T-helper 2 cell treated with Interferon-gamma antibody and Interleukin-4, amounts not matched to agents 100 ng/mL and 5 ng/mL, for 36 hours (primary cell): ENCODE results near the gene CCDC106. TPM values are rescaled to one million over a fixed set of nuclear protein-coding genes. Genes with fewer than 3 reads are reported as not detected.

Experiments
- intact Hi-C: fragments of 100-400 bp; cut with micrococcal nuclease; formaldehyde crosslinking; loops from one replicate; pipeline ENCODE4 v1.15.1; 2023
- total RNA-seq: library from RNA; stranded (reverse); gene quantifications from 2 replicates; pipeline ENCODE4 v1.2.3, GENCODE V29; 2022

The CCDC106 gene
- total RNA-seq, 1 donor from 2014 or later, result 7.0 TPM

DNA sequence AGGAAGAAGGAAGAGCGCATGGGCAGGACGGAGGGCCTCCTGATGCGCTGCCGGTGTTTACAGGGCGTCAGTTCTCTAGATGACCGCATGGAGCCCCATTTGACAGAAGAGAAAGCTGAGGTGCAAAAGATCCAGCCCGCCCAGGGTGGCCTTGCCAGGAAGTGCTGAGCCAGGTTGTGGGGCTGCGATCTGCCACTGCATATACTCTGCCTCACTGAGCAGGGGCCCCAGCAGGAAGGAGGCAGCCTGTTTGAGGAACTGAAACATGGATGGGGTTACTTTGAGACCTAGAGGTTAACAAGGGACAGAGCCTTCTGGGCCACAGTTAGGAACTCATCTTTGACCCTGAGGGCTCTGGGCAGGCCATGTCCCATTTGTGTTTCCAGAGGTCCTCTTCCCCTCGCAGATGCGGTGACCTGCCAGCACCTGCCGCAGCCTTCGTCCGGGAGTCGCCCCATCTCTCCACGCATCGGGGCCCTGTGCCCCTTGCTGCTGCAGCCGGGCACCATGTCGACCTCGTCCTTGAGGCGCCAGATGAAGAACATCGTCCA, 30.2 kb downstream of the CCDC106 start:
- intact Hi-C loops, result no loop called here

DNA sequence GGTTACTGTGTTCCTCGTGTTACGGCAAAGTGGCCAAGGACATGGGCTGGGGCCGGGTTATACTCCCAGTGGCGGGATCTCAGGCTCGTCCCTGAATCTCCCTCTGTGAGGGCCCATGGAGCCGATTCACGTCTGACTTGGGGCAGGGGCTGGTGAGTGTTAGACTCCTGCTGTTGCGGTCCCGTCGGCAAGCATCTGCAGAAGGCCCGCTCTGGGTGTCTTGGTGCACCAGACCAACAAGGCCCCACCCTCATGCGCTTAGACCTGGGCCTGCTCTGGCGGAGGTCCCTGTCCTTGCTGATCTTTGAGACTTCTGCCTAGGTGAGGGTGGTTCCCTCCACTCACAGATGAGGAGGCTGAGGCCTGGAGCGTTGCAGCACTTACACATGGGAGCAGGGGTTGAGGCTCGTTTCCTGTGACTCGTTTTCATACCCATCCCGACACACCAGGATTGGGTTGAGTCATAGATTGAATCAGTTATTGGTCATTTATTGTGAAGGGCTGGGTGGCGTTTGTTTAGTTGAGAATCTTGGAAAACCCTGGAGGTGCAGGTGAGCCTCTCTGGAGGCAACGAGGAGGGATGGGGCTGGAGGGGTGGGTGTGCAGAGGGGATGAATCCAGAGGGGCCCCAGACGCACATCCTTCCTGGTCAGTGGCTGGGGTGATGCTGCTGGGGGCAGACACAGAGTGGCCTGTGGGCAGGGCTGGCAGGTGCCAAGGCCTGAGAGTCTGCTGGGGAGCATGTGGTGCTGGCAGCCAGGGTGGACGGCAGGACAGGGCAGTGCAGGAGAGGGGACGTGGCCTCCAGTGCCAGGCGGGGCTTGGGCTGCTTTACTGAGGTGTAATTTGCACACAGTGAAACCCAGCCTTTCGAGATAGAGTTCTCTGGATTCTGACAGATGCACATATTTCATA, 31.6 kb downstream of the CCDC106 start:
- intact Hi-C loops, result no loop called here

DNA sequence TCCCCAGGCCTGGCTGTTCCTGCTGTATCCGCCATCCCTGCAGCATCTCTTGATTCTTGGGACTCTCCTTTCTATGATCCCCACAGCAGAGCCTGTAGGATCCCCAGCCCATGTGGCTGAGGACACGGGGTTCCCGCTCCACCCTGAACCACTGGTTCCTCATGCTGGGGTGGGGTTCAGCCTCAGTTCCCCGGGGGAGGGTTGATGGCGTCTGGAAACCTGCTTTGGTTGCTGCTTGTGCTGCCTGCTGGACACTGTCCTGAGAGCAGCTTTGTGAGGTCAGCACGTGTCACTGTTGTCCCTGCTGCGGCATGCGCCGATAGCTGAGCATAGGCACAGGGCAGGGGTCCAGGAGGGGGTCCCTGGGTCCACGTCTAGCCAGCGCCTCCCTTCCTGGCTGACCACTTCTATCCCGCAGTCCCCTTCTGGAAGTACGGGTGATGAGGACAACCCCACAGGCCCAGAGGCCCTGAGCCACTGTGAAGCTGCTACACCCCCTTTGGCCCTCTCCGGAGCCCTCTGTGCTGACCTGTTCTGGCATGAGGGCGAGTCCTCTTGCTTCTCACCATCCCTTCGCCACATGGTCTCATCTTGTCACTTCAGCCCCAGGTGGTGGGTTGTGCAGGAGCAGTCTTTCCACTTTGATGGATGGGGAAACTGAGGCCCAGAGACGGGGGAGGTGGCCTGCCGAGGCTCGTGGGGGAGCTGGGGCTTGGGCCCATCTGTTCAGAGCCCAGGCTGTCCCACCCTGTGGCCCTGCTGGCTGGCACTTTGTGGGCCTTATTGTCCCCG, 32.5 kb downstream of the CCDC106 start:
- intact Hi-C loops, result no loop called here

DNA sequence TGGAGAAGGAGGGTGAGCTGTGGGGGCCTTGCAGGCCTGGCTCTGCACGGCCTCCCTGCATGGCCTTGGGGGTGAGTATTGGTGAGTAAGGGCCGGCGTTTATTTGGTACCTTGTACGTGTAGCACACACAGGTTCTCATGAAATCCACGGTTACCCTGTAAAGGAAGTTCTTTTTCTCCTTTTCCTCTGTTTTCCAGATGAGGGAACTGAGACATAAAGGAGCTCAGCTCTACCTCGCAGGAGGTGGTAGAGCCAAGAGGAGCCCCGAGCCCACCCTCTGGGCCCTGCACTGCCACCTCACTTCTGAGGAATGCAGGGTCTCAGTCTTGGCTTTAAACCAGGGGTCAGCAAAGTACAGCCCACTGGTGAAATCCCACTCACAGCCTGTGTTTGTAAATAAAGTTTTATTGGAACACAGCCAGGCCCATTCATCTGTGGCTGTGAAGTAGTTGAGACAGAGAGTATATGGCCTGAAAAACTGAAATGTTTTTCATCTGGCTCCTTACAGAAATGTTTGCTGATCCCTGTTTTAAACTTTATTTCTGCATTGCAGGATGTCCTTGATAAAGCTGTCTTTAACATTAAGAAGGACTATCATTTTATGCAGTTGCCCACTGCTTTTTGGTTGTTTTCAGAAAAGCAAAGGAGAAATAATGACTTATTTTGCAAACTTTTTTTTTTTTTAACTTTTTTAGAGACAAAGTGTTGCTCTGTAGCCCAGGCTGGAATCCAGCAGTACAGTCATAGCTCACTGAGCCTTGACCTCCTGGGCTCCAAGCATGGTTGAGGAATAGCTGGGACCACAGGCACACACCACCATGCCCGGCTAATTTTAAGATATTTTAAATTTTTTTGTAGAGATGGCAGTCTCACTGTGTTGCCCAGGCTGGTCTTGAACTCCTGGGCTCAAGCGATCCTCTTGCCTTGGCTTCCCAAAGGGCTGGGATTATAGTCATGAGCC, 33.4 kb downstream of the CCDC106 start:
- intact Hi-C loops, result no loop called here

DNA sequence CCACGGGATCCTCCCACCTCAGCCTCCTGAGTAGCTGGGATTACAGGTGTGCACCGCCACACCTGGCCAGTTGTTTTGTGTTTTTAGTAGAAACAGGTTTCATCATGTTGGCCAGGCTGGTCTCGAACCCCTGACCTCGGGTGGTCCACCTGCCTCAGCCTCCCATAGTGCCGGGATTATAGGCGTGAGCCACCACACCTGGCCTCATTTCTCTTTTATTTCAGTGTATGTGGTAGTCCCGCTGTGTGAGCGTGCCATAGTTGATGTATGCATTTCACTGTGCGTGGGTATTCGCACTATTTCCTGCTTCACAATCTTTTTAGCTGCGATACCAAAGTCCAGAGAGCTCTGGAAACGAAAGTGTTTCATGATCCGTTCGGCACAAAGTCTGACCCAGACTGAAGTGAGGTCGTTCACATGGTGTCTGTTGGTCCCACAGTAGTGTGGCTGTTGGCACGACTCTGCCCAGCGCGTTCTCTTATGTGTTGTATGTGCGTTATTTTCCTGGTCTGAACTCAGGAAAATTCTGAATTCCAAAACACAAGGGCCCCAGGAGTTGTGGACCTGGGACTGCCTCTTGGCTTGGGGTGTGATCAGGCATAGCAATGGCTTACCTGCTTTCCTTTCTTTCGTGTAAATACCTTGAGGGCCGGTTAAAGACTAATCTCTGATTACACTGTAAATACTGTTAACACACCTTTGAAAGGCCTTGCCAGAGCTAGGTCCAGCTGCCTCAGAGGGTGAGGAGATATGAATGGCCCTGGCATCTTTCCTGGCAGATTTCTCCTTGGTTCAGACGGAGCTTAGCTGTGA, 35.6 kb downstream of the CCDC106 start:
- intact Hi-C loops, result no loop called here

DNA sequence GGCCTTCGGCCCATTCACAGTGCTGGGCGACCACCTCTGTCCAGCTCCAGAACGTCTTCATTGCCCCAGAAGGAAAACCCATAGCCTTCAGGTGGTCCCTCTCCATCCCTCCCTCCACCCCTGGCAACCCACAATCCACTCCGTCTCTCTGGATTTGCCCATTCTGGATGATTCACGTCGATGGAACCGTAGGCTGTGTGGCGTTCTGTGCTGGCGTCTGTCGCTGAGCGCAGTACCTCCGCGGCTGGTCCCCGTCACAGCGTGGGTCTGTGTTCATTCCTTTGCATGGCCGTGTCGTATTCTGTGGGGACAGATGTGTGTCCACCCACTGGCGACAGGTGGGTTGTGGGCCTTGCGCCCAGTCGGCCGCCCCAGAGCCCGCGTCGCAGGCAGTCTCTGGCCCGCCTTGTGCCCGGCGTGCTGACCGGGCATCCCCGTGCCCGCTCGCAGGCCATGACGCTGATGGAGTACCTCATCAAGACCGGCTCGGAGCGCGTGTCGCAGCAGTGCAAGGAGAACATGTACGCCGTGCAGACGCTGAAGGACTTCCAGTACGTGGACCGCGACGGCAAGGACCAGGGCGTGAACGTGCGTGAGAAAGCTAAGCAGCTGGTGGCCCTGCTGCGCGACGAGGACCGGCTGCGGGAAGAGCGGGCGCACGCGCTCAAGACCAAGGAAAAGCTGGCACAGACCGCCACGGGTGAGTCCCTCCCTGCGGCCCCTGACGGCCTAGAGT, 37.1 kb downstream of the CCDC106 start:
- intact Hi-C loops, result no loop called here

DNA sequence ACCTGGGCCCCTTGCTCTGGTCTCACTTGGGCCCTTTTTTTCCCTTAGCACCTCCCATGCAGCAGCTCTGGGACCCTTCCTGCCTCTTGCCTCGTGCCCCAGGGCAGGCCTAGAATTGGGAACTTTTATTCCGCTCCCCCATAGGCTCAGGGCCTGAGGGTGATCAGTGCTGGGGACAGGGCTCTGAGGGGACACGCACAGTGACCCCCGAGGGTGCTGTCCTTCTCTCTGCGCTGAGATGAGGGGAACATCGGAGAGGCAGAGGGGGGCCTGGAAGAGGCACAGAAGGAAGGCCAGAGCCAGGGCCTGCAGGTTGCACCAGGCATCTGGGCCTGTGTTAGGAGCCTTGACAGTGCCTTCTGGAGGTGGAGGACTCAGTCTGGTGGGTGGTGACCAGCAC, 37.8 kb downstream of the CCDC106 start:
- intact Hi-C loops, result no loop called here

DNA sequence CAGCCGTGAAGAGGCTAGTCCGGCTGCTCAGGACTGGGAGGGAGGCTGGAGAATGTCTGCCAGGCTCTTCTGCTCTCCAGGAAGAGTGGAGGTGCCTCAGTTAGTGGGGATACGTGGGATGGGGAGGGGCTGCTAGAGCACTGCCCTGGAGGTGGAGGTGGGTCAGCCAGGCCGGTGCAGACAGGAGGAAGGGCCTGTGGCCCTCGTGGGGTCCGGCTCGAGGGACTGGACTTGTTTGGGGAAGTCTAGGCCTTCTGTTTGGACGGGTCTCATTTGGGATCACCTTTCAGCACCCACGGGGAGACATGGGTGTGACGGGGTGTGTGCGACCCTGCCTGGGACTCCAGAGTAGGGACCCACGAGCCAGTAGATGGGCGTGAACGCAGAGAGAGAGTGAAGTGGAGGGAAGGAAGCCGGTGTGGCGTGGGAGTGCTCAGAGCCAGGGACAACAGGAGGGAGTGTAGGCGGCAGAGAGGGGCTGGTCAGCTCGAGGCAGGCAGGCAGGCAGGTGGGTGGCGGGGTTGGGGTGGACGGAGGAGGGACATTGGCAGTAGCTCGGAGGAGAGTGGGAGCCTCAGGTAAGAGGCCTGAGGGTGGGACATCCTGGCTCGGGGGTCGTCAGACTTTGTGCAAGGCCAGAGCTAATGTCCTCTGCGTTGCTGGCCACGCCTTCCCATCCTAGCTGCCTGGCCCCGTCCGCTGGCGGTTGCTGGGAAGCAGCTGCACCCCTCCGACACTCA, 38.5 kb downstream of the CCDC106 start:
- intact Hi-C loops, result no loop called here

DNA sequence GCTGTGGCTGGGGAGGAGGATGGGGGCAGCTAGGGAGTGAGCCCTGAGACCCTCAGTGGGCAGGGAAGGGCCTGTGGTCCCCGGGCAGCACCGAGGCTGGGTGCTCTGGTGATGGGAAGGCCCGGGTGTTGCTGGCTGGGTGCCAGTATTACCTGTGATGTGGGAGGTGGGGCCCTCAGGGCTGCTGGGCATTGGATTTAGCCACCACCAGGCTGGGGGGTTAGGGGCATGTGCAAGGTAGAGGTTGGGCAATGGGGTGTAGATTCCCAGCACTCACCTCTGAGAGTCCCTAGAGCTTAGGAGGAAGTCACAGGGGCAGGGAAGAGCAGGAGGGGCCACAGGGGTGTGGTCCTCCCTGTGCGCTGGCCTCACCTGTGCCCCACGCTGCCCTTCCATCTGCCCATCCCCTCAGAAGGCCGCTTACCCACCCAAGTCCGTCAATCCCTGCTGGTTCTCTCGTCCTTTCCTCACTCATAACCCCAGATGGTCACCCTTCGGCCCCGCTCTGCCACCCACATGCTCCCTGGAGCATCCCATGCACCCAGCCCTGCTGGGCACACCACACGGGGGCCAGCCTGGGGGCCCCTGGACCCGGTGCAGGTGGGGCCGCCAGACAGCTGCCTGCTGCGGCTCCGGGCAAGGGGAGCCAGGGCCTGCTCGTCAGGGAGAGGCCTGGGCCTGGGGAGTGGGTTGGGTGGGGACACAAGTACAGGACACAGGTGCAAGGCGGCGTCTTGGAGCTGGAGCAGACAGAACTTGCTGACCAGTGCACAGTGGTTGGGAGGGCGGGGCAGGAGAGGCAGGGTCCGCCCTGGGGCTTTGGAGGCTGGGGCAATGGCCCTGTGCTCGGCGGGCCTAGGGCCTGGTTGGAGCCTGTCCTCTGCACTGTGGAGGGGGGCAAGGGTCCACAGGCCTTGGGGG, 39.5 kb downstream of the CCDC106 start:
- intact Hi-C loops, result no loop called here

DNA sequence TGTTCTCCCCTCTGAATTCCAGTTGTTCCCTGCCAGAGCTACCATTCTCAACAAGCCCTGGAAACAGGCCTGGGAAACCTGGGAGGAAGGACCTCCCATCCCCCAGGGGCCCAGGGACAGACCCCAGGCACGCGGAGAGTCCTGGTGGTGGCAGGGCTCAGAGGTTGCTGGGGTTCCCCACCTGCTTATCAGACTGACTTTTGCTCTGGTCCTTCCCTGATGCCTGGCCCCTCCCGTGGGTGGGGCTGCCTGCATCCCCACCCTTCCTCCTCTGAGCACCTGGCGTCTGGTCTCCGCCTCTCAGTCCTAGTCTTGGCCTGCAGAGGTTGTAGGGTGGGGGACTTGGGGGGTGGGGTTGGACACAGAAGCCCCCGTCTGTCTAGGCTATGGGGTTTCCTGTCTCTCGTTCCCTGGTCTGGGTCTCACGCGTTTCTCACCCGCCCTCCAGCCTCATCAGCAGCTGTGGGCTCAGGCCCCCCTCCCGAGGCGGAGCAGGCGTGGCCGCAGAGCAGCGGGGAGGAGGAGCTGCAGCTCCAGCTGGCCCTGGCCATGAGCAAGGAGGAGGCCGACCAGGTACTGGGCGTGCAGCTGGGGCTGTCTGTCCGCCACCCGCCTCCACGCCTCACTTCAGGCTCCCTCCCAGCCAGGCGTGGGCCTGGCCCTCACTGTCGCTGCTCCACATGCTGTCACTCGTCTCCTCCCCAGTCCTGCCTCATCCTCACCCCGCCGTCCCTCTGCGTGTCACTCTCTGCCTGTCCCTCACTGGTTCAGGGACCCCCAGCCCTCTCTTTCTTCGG, 40.6 kb downstream of the CCDC106 start:
- intact Hi-C loops, result no loop called here

DNA sequence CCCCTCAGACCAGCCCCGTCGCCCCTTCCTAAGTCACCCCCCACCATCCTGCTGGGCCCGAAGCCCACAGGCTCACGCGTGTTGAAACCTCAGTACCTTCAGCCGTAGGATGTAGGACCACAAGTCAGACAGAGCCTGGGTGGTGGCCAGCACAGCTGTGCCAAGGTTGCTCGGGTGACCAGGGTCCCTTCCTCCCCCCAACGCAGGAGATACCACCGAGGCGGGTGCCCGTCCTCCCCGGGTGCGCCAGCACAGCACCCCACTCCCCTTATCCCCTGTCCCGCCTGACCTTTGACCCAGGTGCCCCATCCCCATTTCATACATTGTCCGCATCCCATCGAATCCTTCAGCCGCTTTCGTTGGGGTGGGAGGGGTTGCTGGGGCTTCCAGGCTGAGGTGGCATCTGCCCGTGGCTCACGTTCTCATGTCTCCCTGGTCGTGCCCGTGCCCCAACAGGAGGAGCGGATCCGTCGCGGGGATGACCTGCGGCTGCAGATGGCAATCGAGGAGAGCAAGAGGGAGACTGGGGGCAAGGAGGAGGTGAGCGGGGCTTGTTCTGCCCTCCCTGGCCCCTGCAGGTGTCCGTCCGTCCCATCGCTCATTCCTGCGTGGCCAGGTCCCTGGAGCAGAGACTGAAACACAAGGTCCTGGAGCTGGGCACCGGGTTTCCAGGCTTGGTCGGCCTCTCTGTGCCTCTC, 41.5 kb downstream of the CCDC106 start:
- intact Hi-C loops, result no loop called here

DNA sequence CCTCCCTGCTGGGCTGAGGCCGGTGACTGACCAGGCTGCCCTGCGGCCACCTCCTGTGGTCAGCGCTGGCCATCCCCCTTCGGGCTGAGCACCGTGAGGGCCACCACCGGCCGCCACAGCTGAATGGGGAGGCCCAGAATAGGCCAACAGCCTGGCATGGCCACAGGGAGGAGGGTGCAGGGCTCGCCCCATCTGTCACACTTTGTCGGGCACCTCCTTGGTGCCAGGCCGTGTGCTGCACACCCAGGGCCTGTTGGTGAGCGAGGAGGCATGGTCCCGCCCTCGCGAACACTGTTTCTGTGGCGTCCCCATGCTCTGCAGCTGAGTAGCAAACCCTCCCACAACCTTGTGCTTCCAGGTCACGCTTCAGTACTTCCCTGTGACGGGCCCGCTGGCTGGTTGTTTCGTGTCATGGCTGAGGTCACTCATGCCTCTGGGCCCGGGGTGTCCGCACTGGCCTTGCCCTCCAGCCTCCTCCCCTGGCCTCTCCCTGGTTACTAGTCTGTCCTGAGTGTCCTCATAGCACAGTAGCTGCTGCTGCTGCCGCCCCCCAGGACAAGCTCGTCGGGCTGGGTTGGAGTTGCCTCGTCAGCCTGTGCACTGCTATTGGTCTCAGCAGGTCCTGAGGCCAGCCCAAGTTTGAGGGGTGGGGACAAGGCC, 42.2 kb downstream of the CCDC106 start:
- intact Hi-C loops, result no loop called here

DNA sequence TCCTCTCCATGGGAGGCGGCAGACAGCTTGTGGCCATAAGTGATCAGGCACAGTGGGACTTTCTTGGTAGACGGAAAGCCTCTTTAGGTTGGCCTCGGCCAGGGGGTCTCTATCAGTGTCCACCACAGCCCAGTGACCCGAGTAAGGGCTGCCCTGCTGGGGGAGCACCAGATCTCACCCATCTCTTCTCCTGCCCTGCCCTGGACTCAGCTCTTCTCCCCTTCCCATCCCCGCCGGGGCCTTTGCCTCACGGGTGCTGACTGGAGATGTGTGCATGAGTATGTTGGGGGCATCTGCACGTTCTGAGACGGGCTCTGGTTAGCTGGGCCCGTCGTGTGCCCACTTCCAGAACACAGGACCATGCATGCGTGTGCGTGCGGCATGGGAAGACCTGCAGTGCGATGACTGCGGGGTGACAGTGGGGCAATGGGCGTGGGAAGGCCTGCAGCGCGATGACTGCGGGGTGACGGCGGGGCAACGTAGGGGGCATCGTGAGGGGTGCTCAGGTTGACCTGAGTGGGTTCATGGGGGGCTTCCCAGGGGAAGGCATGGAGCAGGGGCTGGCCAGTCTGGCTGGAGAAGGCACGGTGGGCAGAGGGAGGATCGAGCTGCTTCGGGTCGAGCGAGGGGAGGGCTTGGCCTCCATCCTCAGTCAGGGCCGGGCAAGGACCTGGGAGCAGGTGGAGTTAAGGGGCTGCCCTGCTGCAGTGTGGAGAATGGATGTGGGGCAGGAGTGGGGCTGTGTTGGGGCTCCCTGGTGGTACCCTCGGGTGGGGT, 42.9 kb downstream of the CCDC106 start:
- intact Hi-C loops, result no loop called here

DNA sequence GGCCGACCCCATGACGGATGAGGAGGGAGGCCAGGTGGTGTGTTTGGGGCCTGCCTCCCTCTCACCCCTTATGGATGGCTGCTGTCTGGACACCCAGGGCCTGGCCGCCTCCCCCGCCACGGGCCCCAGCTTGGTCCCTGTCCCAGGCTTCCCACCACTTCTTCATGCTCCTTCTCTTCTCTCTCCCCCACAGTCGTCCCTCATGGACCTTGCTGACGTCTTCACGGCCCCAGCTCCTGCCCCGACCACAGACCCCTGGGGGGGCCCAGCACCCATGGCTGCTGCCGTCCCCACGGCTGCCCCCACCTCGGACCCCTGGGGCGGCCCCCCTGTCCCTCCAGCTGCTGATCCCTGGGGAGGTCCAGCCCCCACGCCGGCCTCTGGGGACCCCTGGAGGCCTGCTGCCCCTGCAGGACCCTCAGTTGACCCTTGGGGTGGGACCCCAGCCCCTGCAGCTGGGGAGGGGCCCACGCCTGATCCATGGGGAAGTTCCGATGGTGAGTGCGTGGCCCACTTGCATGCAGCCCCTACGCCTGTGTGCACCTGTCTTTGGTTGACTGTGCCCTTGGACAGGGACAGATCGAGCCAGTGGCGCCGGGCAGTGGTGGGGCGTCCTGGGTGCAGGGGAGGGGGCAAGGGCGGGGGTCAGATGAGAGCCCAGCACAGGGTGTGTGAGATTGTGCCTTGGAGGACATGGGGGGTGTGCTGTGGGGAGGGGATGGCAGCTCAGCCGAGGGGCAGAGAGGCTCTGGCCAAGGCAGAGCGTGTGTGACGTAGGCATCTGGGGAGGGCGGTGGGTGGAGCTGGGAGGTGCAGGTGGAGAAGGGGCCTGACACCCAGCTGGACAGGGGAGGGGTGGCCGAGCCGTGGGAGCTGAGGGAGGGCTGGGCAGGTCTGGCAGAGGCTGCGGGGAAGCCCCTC, 43.8 kb downstream of the CCDC106 start:
- intact Hi-C loops, result no loop called here
